Adrenal gland (tissue), 12 donors: ENCODE data around the gene SLC2A13. TPM values are rescaled to one million over a fixed set of nuclear protein-coding genes. Genes with fewer than 3 reads are reported as not detected.

Experiments used
- DNase-seq, 7 donors: peaks; one replicate each; pipeline ENCODE4 v3.0.0-alpha.2; 2019 to 2020
- H3K27ac ChIP-seq, 5 donors: fragments of 200-600 bp; sonication (generic) in 4 of 5; 1 replicate in 3 of 5; 2 replicates in 2 of 5; pipeline versions ENCODE4 v1.5.1 to v1.8.0; 2016 to 2020; ENCODE audit warnings: mild to moderate bottlenecking in 1 of 5
- H3K27me3 ChIP-seq: fragments of 200-600 bp; 2 replicates; pipeline ENCODE4 v1.8.0; 2021
- H3K36me3 ChIP-seq, 2 donors: fragments of 200-600 bp; replicated peaks in 1 of 2; 1 replicate in 1 of 2; 2 replicates in 1 of 2; pipeline versions ENCODE4 v1.5.1 to v1.8.0; 2018 to 2022
- H3K4me1 ChIP-seq, 2 donors: fragments of 200-600 bp; replicated peaks in 1 of 2; 1 replicate in 1 of 2; 2 replicates in 1 of 2; pipeline versions ENCODE4 v1.5.1 to v1.8.0; 2018 to 2021
- H3K4me3 ChIP-seq, 4 donors: fragments of 200-600 bp; sonication (generic) in 3 of 4; one replicate each; pipeline ENCODE4 v1.5.1; 2016 to 2018
- H3K9me3 ChIP-seq, 3 donors: fragments of 200-600 bp; sonication (generic) in 1 of 3; replicated peaks in 1 of 3; 1 replicate in 2 of 3; 2 replicates in 1 of 3; pipeline versions ENCODE4 v1.5.1 to v1.8.0; 2016 to 2021
- POLR2A ChIP-seq, 2 donors: fragments of 450-650 bp; IDR thresholded peaks; one replicate each; pipeline ENCODE4 v1.6.1; 2017; ENCODE audit warnings: antibody characterized with exemption in 2 of 2, mild to moderate bottlenecking in 2 of 2, moderate library complexity in 1 of 2
- WGBS, 4 donors: extraction: QIAGEN DNeasy Blood & Tissue Kit in 2 of 4; methylation state at CpG; one replicate each; pipeline versions ENCODE4 v1.1.5 to v1.1.7; 2013 to 2017; 5-methylcytosine and 5-hydroxymethylcytosine counted together
- intact Hi-C, 2 donors: fragments of 100-400 bp; cut with DNase I; formaldehyde crosslinking; loops; one replicate each; pipeline versions ENCODE4 v1.14.1 to v1.15.0; 2022 to 2023
- polyA plus RNA-seq, 3 donors: library from polyadenylated mRNA; stranded (reverse); fragments of 200-250 nt in 2 of 3; fragments of 350-450 nt in 1 of 3; fragmentation: Illumina TruSeq in 1 of 3; extraction: RNeasy Lipid Tissue Mini Kit (QIAGEN cat#74804) in 1 of 3; gene quantifications; one replicate each; pipeline ENCODE4 v1.2.3, GENCODE V29; 2013 to 2014
- total RNA-seq, 9 donors: library from RNA; depleted of rRNA in 4 of 9; stranded (reverse); fragments of >200 nt in 4 of 9; fragments of 120-200 nt in 1 of 9; fragmentation: NEBNext Ultra II Directional in 1 of 9; extraction: Animal tissue kit (Norgen Biotek cat#: 25700) in 1 of 9; gene quantifications; one replicate each; pipeline versions ENCODE4 v1.1.0 to v1.2.4, GENCODE V29; 2013 to 2023
- TF ChIP-seq, protein P1 (sequence below), 6 experiments: fragments of 450-650 bp in 4 of 6; fragments of 200-600 bp in 2 of 6; sonication (generic) in 1 of 6; IDR thresholded peaks; 1 replicate in 5 of 6; 2 replicates in 1 of 6; pipeline versions ENCODE4 v1.5.1 to v1.8.0; 2016 to 2021; ENCODE audit warnings: antibody characterized with exemption in 6 of 6, mild to moderate bottlenecking in 2 of 6, moderate library complexity in 1 of 6
- donor health status: healthy with polysubstance abuse.
- donor health status: Bipolar disorder and iron deficiency.
- donor health status: DM: yes; HTN: yes; CAD: no.
- donor health status: DM: no; HTN: no; CAD: no.
- donor health status: DM: no; HTN: no; CAD: no.
- donor health status: DM: yes; HTN: yes; CAD: no.

Gene SLC2A13
- total and polyA plus RNA-seq, 12 donors = 3.5 to 49.1 (median 27.0) TPM

DNA sequence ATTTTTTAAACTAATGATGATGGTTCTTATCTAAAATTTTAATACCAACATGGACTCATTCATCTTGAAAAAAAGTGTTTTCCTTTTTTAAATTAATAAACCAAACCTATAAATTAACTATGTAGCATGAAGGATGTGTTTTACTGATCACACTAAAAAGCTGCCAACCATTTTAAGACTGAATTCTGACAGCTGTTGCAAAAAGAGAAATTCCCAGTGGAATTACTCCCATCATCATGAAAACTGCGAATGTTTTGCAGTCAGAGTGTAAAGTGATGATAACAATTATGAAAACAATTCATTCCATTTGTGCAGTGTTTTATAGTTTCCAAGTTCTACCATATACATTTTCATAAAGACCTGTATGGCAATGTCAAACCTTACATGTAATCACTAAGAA, 232.8 kb downstream of the SLC2A13 start:
- no peak for TF ChIP-seq POLR2A (IDR thresholded peaks at IDR 0.05)
- TF ChIP-seq, protein P1, sequence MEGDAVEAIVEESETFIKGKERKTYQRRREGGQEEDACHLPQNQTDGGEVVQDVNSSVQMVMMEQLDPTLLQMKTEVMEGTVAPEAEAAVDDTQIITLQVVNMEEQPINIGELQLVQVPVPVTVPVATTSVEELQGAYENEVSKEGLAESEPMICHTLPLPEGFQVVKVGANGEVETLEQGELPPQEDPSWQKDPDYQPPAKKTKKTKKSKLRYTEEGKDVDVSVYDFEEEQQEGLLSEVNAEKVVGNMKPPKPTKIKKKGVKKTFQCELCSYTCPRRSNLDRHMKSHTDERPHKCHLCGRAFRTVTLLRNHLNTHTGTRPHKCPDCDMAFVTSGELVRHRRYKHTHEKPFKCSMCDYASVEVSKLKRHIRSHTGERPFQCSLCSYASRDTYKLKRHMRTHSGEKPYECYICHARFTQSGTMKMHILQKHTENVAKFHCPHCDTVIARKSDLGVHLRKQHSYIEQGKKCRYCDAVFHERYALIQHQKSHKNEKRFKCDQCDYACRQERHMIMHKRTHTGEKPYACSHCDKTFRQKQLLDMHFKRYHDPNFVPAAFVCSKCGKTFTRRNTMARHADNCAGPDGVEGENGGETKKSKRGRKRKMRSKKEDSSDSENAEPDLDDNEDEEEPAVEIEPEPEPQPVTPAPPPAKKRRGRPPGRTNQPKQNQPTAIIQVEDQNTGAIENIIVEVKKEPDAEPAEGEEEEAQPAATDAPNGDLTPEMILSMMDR (IDR thresholded peaks at IDR 0.05) = no peak
- intact Hi-C loops = no loop called here
- H3K4me1 ChIP-seq = peaks cover 0 to 9% of the 10 kb centered on the region in 2 donors
- H3K36me3 ChIP-seq = no peaks in the 10 kb centered on the region
- H3K27me3 ChIP-seq = no peaks in the 10 kb centered on the region
- H3K9me3 ChIP-seq = no peaks in the 10 kb centered on the region
- H3K27ac ChIP-seq = no peak overlapping the region
- H3K4me3 ChIP-seq = no peak overlapping the region
- DNase-seq = no peak
- WGBS, 4 donors = 84 to 91% (median 88%) methylated on average over 1 of the region's 1 CpG

DNA sequence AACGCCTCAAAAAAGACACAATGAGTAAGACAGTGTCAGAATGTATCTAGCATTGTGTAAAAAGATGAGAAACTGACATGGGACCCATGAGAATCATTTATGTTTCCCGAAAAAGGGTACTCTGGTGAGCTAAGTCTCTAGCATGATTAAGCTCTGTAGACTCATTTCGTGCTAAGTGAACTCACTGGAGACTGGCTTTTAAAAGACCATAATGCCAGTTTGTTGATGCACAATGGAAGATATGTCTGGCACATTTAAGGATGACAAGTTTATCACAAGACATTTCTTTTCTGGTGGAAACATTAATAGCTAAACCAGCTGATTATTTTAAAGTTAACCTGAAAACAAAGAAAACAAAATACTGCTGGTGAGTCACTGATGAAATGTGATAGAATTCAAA, 233.5 kb downstream of the SLC2A13 start:
- intact Hi-C loops = no loop called here
- H3K27ac ChIP-seq = no peak overlapping the region
- H3K4me1 ChIP-seq = peaks cover 0 to 9% of the 10 kb centered on the region in 2 donors
- TF ChIP-seq, protein P1 (IDR thresholded peaks at IDR 0.05) = no peak
- TF ChIP-seq POLR2A (IDR thresholded peaks at IDR 0.05) = no peak
- H3K27me3 ChIP-seq = no peaks in the 10 kb centered on the region
- DNase-seq = no peak
- no peak overlapping the region for H3K4me3 ChIP-seq
- 90 to 95% (median 91%) methylated on average over 3 of the region's 3 CpGs for WGBS, 4 donors
- H3K36me3 ChIP-seq = no peaks in the 10 kb centered on the region
- no peaks in the 10 kb centered on the region for H3K9me3 ChIP-seq

DNA sequence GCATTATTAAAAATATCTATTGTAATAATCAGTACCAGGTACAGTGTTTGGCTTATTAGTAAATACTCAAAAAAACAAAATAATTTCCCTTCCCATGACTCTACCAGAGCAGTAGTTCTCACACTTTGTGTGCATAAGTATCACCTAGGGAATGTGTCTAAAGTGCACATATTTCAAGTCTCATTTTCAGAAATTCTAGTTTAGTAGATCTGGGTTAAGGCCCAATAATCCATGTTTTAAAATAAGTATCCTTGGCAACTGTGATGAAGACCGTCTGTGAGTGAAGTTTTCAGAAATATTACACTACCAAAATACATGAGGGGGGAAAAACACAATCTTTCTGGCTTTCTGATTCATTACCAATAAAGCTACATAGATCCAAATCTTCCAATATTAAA, 237.6 kb downstream of the SLC2A13 start:
- intact Hi-C loops = no loop called here
- TF ChIP-seq POLR2A (IDR thresholded peaks at IDR 0.05) = no peak
- TF ChIP-seq, protein P1 (IDR thresholded peaks at IDR 0.05) = no peak
- Histone ChIP-seq H3K36me3 (no peaks in the 10 kb centered on the region), H3K9me3 (no peaks in the 10 kb centered on the region), H3K27ac (no peak overlapping the region), H3K4me3 (no peak overlapping the region), H3K4me1 (no peaks in the 10 kb centered on the region), H3K27me3 (no peaks in the 10 kb centered on the region)
- no peak for DNase-seq
- WGBS, 4 donors = 81 to 89% (median 83%) methylated on average over 1 of the region's 1 CpG

DNA sequence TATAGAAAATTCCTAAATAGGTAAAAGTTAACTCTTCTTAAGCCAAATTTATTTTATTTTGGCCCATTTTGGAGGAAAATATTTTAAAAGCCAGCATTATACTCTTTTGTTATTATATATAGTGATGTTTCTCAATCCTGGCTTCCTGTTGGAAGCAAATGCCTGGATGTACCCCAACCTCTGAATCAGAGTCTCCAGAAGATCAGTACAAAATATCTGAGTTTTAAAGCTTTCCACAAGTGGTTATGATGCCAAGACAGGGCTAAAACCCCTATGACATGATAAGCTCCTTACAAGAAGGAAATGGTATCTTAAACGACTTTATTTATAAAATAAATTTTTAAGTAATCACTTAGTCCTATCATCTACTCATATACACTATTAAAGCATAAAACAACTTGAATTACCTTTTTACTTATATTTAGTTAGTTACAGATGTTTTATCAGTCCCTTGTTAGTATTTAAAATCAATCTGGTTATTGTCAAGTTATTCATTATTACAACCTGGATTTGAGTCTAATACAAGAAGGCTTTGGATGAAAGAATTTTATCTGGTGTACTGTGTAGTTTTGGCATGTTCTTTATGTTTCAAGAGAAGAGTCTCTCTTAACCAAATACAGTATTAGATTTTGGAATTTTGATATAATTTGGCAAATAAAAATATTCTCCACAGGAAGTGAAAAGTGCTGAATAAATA, 238.1 kb downstream of the SLC2A13 start:
- H3K27ac ChIP-seq = no peak overlapping the region
- H3K36me3 ChIP-seq = no peaks in the 10 kb centered on the region
- WGBS, 4 donors = 86 to 93% (median 89%) methylated on average over 1 of the region's 1 CpG
- no peak overlapping the region for H3K4me3 ChIP-seq
- intact Hi-C loops = no loop called here
- H3K9me3 ChIP-seq = no peaks in the 10 kb centered on the region
- TF ChIP-seq POLR2A (IDR thresholded peaks at IDR 0.05) = no peak
- TF ChIP-seq, protein P1 (IDR thresholded peaks at IDR 0.05) = no peak
- no peaks in the 10 kb centered on the region for H3K4me1 ChIP-seq
- no peaks in the 10 kb centered on the region for H3K27me3 ChIP-seq
- DNase-seq = no peak
